Stimulated activated CD4-positive, alpha-beta T cell treated with anti-CD3 and anti-CD28 coated beads, Interleukin-2, amount 100 ng/mL, for 48 hours (primary cell): ENCODE results near the gene ANKH.

Experiments used
- DNase-seq, 2 donors: peaks; one replicate each; pipeline ENCODE4 v3.0.0-alpha.2; 2020

ANKH gene

DNA sequence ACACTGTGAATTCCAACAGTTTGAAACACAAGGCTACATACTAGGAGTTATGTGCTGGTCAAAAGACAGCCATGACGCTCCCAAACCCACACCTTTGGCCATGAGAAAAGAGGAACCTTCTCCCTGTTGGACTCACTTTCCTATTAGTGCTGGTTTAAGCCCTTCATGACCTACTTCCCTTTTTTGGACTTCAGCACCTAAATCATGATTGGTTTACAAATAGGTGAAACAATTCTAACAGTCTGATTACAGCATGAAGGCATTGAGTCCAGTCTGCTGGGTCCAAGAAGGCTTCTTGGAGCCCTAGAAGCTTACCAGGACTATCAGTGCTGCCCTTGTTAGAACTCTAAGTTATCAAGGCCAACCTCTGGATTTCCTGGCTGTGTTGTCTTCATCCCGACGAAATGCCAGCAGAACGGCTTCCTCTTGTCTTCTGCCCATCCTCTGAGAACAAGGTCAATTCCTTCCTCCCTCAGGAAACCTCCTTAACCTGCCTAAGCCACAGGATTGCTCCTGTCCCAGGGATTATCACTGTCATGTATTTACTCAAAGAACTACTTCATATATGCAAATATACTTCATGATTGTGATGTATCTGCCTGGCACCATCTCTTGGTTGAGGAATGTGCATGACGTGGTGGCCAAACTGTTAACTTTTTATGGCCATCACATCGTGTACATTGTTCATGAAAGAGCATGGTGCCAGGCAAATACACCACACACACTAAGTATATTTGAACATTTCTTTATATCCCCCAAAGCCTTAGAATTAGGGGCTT lies 83.6 kb downstream of the ANKH start:
- no peak for DNase-seq

DNA sequence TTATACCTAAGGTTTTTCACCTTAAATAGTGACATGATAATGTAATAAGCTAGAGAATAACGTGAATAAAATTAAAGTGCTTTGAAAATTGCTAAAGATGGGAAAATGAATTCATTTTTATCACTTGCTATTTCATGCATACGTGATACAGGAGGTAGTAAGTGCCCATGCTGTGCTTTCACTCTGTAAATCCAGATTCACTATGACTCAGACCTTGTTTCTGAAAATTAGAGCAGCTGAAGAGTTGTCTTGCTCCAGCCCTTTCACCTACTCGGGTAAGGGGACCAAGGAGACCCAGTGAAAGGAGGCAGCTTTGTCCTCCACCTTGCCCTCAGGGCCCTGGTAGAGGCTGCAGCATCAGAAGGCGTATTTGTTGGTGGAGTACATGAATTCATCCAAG lies 87.9 kb downstream of the ANKH start:
- no peak for DNase-seq

DNA sequence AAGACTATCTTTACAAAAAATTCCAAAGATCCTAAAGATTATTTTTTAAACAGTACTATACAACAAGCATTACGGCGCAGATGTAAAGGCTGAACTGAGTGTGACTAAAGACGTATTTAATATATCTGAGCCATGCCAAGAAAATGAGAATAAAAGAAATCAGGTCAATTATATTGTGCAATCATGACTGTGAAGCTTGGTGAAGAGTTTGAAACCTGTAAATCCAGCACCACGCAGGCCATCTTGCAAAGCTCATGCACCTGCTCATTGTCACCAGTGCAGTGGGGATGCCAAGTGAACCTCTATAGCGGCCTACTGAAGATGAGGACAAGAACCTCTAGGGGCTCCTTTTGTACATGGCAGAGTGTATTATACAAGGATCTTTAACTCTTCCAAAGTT lies 89.0 kb downstream of the ANKH start:
- no peak for DNase-seq

DNA sequence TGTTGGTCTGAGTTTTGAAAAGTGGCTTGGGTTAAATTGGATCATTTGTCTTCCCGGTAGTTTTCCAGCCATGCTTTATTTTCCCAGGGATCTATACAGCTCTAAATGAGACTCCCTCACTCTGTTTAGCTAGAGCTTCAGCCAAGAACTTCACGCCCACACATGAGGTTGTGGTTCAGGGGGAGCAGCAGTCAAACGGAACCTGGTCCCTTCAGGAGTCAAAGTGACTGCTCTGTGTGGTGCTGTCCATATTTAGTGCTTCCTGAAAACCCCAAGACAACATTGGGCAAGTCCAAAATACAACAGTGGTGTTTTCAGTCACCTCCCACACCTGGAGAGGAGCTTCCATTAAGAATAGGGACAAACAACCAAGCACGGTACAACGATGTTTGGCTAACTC lies 90.5 kb downstream of the ANKH start:
- DNase-seq, result no peak

DNA sequence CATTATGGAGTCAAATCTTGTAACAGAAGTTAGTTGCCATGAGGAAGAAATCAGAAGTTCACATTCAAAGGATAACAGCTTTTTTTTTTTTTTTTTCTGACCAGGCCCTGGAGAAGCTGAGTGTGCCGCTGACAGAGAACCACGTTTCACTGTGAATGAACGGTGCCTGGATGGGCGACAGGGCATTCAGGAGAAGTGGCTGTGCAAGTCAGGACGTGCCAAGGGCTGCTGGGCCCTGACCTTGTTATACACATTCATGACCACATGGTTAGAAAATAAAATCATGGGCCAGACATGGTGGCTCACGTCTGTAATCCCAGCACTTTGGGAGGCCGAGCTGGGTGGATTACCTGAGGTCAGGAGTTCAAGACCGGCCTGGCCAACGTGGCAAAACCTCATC lies 91.6 kb downstream of the ANKH start:
- no peak for DNase-seq

DNA sequence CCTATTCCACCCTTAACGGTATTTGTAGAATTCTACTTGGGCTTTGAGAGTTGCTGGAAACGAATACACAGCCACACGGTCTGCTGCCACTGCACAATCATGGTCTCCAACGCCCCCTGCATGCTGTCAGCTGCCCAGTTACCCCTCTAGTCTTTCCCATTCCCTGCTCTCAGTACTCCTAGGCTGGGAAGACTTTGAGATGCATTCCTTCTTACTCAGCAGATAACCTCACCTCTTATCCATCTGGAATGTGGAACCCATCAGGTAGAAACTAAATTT lies 92.8 kb downstream of the ANKH start:
- DNase-seq, result no peak

DNA sequence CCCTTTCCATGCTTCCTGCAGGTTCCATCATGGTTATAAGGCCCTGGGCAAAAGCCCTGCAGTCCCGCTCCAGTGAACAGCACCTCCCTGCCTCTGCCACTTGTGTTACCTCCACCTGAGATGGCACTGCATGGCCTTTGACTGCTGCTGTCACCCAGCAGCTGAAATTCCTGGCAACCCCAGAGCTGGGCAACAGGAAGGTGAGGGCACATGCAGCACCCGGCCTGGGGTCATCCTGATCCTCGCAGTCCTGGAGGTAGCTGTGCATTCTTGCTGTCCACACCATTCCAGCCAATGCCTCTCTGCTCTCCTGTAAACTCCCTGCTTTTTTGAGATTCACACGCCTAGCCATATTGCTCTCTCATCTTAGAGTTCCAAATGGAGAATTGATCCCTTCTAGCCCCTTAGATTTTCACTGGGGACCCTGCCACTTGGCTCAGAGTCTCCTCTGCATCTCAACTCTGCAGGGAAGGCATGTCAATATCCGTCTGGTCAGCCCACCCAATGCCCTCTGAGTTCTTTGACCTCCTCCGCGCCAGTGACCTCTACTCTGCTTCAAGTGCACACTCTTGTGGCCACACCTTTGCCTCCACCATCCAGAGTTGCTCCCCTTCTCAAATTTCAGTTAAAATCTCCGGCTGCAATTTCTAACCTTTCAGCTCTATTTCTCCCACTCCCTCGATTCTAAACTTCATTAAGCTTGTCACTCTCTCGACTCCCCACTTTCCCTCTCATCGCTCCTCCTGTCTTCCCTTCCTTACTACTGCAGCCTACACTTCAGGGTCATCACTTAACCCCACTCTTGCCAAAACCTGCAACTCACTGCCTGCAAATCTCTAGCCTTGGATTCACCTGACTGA lies 93.4 kb downstream of the ANKH start:
- DNase-seq, result no peak

DNA sequence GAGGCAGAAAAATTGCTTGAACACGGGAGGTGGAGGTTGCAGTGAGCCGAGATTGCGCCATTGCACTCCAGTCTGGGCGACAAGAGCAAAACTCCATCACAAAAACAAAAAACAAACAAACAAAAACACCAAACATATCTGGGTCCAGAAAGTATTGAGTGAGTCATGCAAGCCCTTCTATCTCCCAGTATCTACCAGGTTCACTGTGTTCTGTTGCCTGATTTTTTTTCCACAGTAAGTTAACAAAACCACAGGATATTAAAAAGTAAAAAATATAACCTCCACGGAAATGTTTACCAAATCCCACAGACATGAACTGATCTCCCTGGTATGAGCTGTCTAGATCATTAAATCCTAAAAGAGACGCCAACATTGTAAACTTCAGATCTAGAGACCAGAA lies 94.4 kb downstream of the ANKH start:
- DNase-seq, result no peak

DNA sequence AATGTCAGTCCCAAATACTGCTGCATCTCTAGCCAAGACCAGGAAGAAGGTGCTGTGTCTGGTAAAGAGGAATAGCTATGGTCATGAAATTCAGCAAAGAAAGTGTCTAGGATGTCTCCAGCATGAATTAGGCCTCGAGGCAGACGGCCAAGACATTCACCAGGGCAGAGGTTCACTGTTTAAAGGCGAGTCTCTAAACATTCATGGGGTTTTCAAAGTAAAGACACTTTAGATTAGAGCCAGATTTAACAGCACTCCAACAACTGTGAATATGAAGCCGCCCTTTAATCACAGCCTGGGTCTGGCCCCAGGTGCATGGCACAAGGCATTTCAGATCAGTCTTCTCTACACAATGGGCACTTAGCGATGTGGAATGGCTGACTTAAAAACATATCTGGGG lies 95.0 kb downstream of the ANKH start:
- no peak for DNase-seq

DNA sequence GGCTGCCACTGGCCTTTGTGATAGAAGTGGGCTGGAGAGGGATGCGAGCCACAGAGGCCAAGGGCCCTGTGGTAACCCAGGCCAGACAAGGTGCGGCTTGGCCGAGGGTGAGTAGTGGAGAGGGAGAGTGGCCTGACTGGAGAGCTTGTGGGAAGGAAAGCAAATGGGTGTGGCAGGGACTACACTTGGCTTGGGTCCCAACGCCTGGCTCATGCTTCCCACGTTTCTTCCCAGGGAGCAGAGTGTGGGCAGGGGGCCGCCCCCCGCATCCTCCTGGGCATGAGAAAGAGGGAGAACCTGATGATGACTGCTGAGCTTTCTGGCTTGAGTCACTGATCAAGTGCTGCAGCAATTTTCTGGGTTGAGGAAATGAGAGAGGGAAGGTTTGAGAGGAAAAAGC lies 95.7 kb downstream of the ANKH start:
- no peak for DNase-seq

DNA sequence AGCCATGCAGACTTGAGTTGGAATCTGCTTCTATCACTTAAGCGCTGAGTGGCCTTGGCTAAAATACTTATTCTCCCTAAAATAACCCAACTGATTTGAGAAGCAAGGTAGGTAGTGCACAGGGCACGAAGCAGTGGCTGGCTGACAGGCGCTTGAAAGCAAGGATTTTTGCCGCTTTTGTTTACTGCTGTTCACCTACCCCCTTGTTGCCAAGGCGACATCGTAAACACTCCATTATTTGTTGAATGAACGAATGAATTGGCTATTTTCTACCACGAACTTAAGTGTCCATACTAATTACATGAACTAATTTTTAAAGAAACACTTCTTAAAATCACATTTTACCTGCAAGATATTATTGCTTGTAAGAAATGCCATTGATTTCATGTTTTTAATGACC lies 98.0 kb downstream of the ANKH start:
- DNase-seq, result no peak

DNA sequence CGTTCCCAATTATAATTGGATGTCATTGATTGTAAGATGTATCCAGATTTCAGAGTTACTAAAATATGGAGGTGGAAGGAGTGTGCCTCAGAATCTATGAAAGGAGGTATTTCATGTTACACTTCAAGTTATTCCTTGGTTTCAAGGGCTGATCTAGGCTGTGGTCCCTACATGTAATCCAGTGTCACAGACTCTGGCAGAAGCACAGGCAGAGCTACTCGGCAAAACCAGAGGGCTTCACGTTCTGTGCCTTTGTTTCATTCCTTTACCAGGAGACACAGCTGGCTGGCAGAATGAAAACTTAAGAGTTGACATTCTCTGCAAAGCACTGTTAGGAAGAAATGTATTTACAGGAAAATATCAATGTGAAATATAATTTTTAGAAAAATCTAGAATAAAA lies 99.6 kb downstream of the ANKH start:
- DNase-seq, result no peak

DNA sequence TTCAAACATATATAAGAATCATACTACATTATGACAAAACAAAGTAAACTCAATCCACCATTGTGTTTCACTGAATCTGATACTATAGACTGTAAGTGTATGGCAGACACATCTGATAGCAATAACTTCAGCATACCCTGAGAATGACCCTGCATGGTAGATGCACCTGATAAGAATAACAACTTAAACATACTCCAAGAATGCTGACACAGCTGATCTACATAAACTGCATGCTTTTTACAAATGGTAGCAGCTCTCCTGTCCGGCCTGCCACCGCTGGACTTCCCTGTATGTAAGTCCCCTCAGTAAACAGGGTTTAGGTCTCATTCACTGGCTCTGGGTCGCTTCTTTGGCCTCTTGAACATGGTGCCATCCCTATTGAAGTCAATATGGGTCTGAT lies 100.4 kb downstream of the ANKH start:
- no peak for DNase-seq

DNA sequence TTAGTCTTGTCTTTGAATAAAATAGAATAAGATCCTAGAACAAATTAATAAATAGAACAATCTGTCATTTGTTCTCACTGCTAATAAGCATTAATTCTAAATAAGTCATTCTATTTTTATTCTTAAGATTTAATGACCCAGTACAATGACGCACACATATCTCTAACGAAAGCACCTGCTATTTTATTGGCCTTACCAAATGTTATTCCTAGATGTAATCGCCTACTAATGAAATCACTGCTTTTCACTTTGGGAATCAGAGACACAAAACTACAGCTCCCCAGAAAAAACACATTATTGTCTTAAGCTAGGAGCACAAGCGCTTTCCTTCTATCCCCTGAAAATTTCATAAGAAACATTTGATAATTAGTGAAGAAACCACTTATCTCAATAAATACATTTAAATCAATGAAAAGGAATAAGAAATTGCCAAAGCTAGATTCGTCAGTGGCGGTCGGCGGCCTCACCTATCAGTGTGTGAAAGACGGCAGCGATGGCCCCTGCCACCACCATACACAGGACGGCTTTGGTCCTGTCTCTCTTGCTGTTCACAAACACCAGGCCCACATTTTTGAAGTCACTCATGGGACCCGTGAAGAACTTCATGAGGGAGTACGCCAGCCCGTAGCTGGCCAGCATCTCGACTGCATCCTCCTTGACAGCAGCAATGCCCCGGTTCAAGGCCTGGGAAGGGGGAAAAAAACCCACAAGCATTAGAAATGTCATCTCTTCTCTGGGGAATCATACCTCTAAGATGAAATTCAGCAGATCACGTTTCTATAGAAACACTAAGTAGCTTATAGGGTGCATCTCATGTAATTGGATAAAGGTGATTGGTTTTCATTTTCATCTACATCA lies 102.8 kb downstream of the ANKH start:
- no peak for DNase-seq

DNA sequence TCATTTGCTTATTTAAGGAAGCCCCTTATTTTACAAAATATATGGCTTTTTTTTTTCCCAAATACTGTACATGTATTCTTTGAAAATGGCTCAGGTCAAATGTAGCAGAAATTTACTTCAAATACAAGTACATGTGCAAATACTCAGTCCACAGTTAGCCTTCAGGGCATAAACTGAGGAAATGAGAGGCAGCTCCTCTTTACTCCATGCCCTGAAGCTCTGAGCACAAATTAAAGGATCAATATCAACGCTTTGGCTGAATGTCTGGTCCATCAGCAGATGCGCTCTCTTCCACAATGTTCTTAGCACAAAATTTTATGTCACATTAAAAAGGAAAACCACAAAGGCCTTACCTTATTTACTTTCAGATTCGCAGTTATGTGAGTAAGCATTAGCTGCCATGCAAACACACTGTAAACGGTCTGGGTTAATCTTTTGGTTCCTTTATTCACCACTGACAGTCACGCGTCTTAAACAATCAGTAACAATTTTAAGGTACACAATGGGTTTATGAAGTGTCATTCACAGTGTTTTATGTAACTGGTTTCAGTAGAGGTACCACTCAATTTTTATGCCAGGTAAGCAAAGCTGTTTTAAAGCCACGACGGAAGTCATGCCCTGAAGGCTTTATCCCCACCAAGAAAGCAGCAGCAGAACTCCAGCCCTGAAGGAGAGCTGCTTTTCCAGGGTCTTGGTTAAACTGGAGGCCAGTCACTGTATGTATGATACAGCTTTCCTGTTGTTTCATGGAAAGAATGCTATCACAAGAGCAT lies 103.7 kb downstream of the ANKH start:
- DNase-seq, result no peak

DNA sequence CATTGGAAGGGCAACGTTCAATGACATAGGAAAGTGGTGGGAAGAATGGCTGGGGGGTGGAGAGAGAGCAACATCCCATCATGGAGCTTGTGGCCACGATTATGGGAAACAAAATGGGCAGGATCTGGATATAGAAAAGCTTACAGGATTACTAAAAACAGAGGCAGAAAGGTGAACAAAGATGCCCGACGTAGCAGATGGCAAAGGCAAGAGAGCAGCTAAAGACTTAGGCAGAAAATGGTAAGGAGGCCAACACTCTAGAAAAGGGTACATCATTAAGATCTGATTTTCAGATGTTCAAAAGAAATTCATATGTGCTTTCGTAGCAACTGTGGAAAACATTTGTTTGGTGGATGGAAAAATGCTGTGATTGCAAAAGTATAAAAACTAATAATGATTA lies 104.5 kb downstream of the ANKH start:
- no peak for DNase-seq

DNA sequence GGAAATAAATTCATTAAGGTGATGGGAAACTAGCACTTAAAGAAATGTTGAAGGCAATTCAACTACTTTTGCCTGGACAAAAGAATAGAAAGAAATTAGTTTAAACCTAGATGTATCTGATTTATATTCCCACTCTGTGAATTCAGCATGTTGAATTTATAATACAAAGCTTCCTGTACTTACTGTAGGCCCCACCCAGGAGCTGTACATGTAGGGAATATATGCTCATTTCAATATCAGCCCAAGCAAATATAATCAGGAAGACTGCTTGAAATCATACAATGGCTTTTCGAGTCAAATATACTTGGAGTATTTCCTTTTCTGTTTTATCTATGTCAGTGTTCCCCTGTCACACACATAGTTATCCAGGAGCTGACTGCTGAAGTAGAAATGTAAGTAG lies 105.0 kb downstream of the ANKH start:
- no peak for DNase-seq

DNA sequence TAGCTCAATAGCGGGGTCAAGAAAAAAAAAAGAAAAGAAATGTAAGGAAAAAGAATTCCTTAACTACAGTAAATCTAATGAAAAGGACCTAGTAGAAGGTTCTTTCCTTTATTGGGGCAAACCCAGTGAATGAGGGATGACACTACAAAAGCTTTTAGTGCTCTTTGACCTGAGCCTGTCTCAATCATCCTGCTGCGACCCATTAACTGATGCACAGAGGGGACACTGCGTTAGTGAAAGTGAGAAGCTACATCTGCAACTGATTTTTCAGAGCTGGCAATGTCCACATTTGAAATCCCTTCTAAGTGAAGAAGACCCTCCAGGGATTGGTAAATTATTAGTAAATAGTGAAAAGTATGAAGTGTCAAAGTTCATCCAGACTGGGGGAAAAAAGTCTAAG lies 106.0 kb downstream of the ANKH start:
- no peak for DNase-seq

DNA sequence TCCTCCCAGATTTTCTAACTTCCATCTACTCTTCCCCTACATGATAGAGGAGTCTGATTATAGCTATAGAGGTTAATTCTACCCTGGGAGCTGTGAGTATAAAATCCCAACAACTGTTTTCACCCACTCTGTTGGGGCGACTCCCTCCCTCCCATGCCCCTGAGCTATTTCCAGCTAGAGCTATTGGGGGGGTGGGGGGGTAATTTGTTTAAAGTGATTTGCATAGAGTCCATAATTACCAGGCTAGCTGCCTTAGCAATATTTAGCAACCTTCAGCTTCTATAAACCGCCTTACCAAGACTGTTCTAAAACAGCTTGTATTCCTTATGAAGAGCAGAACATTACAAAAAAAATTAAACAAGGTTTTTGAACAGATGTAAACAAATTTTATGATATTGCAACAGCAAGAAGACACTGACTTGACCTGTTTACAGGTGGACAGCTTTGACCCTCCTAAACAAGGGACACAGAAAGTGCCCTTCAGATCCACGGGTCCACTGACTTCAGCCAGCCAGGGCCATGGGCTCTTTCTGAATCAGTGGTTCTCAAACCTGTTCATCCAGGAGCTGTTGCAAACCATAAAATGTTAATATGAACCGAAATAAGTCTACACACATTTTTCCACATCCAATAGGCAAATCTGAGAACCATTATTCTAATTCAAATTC lies 108.9 kb downstream of the ANKH start:
- no peak for DNase-seq

DNA sequence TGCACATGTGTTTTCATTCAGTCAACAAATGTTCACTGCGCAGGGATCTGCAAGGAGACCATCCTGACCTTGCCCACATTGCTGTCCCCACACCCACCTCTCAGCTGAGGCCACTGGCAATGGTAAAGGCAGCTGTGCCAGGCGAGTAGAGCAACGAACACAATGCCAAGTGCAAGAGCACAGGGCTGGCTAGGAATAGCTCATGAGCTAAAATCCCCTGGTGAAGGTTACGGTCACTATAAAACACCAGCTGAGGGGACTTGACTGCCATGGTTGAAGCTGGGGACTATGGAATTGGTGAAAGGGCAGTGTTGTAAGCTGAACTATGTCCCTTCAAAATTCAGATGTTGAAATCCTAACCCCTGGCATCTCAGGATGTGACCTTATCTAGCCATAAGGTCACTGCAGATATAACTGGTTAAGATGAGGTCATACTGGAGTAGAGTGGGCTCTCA lies 111.0 kb downstream of the ANKH start:
- no peak for DNase-seq

DNA sequence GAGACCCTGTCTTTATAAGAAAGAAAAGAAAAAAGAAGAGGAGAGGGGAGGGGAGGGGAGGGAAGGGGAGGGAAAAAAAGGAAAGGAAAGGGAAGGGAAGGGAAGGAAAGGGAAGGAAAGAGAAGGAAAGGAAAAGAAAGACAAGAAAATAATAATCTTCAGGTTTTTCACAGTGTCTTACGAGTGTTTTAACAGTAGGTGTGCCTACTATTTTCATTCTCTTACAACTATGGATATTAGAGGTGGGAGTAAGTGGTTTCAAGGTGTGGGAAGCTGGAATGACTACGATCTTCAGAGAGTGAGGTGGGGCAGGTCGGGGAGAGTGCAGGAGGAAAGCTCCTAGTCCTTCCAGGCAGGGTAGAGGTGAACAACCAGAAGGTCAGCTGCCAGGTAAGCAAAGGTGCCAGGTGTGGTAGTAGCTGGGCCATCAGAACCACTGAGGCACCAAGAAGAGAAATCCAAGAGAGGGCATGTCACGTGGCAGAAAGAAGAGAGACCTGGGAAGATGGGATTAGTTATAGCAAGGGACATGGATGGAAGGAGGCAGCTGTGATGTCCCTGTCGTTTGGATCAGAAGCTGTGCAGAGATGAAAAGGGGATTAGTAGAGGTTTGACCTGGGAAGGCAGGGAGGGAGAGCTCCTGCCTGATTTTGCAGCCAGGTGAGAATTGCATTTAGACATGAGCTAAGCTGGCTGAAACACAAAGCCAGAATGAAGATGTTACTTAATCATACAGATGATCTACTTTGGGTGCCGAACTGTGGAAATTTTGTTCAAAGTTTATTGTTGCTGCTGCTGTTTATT lies 111.6 kb downstream of the ANKH start:
- DNase-seq, result no peak
